HepG2 (cell line): ENCODE results near the gene IGDCC3. TPM values are rescaled to one million over a fixed set of nuclear protein-coding genes. Genes with fewer than 3 reads are reported as not detected.

Source experiments
- ASH2L ChIP-seq: fragments of 300-600, 200-600 bp; sonication (generic); IDR thresholded peaks from 2 replicates; pipeline ENCODE4 v1.7.0; 2017; ENCODE audit warnings: low read depth, mild to moderate bottlenecking, moderate library complexity, mixed read lengths, low read length; ENCODE audit not compliant: insufficient read length
- BHLHE40 ChIP-seq: IDR thresholded peaks from 2 replicates; pipeline ENCODE4 v1.6.1; 2011; ENCODE audit warnings: low read length, improper control_type of control experiment
- IKZF1 ChIP-seq: fragments of 450-650 bp; IDR thresholded peaks from 2 replicates; pipeline ENCODE4 v1.7.1; 2016
- MAFK ChIP-seq, 2 experiments: IDR thresholded peaks in 1 of 2; conservative IDR thresholded peaks in 1 of 2; 2 replicates each; pipeline ENCODE4 v1.6.1; 2011; ENCODE audit warnings: improper control_type of control experiment in 2 of 2, low read length in 2 of 2
- MIXL1 ChIP-seq: IDR thresholded peaks from 2 replicates; pipeline ENCODE4 v1.6.1; 2016
- NFYC ChIP-seq: IDR thresholded peaks from 2 replicates; pipeline ENCODE4 v1.6.1; 2016; ENCODE audit warnings: missing genetic modification reagents, missing compliant biosample characterization
- RARA ChIP-seq: IDR thresholded peaks from 2 replicates; pipeline ENCODE4 v1.6.1; 2016; ENCODE audit warnings: missing genetic modification reagents, missing compliant biosample characterization
- RBM39 ChIP-seq: fragments of 200-400 bp; formaldehyde crosslinking; IDR thresholded peaks from one replicate; pipeline ENCODE4 v1.6.1; 2018; ENCODE audit warnings: antibody characterized with exemption, mild to moderate bottlenecking, low read depth, low read length; ENCODE audit not compliant: poor library complexity, severe bottlenecking
- ZC3H4 ChIP-seq: sonication (generic); formaldehyde crosslinking; IDR thresholded peaks from 2 replicates; pipeline ENCODE4 v1.4.0; 2020; ENCODE audit warnings: missing genetic modification reagents, borderline replicate concordance
- ZNF331 ChIP-seq: sonication (generic); formaldehyde crosslinking; IDR thresholded peaks from 2 replicates; pipeline ENCODE4 v1.4.0; 2020; ENCODE audit warnings: missing genetic modification reagents
- ZNF530 ChIP-seq: sonication (generic); formaldehyde crosslinking; IDR thresholded peaks from 2 replicates; pipeline ENCODE4 v1.5.0; 2020; ENCODE audit warnings: low read depth, mild to moderate bottlenecking, missing genetic modification reagents
- ZNF567 ChIP-seq: sonication (generic); formaldehyde crosslinking; IDR thresholded peaks from 2 replicates; pipeline ENCODE4 v1.8.1; 2023; ENCODE audit warnings: mild to moderate bottlenecking, missing genetic modification reagents, borderline replicate concordance
- ZNF598 ChIP-seq: sonication (generic); formaldehyde crosslinking; IDR thresholded peaks from 2 replicates; pipeline ENCODE4 v1.5.1; 2020; ENCODE audit warnings: mild to moderate bottlenecking, missing genetic modification reagents, borderline replicate concordance
- ZNF644 ChIP-seq: IDR thresholded peaks from 2 replicates; pipeline ENCODE4 v1.6.1; 2016; ENCODE audit warnings: low read depth
- ZNF879 ChIP-seq: sonication (generic); formaldehyde crosslinking; IDR thresholded peaks from 2 replicates; pipeline ENCODE4 v1.8.1; 2023; ENCODE audit warnings: missing genetic modification reagents
- polyA plus RNA-seq, 8 experiments: library from polyadenylated mRNA; depleted of rRNA in 3 of 8; stranded (reverse) in 7 of 8; unstranded in 1 of 8; fragments of >200 nt; fragmentation: Illumina TruSeq in 4 of 8; extraction: Trizol in 4 of 8; gene quantifications; 2 replicates each; pipeline versions ENCODE4 v1.2.1 to v1.2.3, GENCODE V29; 2011 to 2016; ENCODE audit warnings: low read depth in 4 of 8, missing spikeins in 1 of 8, mixed read lengths in 1 of 8; ENCODE audit not compliant: insufficient read depth in 1 of 8
- total RNA-seq, 5 experiments: library from RNA; depleted of rRNA; stranded (reverse); fragments of >200 nt; fragmentation: Illumina TruSeq; extraction: Trizol; gene quantifications; 2 replicates each; pipeline ENCODE4 v1.2.3, GENCODE V29; 2016; ENCODE audit warnings: low read depth in 1 of 5
- TF ChIP-seq, protein P1 (sequence below): sonication (generic); formaldehyde crosslinking; IDR thresholded peaks from 2 replicates; pipeline ENCODE4 v1.5.0; 2020; ENCODE audit warnings: missing genetic modification reagents
- TF ChIP-seq, protein P2 (sequence below): sonication (generic); formaldehyde crosslinking; IDR thresholded peaks from 2 replicates; pipeline ENCODE4 v1.4.0; 2020; ENCODE audit warnings: missing genetic modification reagents
- TF ChIP-seq, protein P3 (sequence below): fragments of 450-650 bp; IDR thresholded peaks from 2 replicates; pipeline ENCODE4 v1.6.1; 2016
- TF ChIP-seq, protein P4 (sequence below): sonication (generic); formaldehyde crosslinking; IDR thresholded peaks from 2 replicates; pipeline ENCODE4 v1.9.0; 2021; ENCODE audit warnings: missing genetic modification reagents, borderline replicate concordance

IGDCC3 gene
- total and polyA plus RNA-seq, 2 of the 13 experiments (the other 11 are each of a cell fraction or from before 2014, with no cell fraction given): 30.1 to 51.8 TPM

DNA sequence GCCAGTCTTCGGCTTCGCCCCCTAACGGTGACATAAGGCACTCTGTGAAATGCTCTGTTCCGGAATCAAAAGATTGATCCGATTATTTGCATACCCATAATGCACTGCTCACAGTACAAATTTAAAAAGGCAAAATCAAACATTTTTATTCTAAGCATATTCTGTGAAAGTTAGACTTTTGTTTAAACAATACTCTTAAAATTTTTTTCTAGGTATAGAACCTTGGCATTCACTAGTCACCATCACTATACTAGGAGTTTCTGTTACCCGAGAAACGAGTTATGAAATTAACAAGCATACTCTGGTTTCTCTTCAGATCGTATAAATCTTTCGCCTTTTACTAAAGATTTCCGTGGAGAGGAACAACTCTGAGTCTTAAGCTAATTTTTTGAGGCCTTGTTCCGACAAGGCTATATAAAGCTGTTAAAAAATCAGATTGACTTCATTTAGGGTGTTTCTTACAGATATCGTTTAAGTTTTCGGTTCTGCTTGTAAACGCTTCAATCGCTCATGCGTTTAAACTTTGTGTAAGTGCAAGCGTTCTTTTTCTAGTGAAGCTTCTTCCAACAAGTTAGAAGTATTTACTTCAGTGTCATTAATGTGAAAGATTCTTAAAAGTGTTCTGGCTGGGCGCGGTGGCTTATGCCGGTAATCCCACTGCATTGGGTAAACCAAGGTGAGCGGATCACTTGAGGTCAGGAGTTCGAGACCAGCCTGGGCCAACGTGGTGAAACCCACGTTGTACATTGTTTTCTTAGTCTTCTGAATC, 73.2 kb downstream of the IGDCC3 start, which contains the start of gene RNU5B-1 (continued):
- TF ChIP-seq, protein P1, sequence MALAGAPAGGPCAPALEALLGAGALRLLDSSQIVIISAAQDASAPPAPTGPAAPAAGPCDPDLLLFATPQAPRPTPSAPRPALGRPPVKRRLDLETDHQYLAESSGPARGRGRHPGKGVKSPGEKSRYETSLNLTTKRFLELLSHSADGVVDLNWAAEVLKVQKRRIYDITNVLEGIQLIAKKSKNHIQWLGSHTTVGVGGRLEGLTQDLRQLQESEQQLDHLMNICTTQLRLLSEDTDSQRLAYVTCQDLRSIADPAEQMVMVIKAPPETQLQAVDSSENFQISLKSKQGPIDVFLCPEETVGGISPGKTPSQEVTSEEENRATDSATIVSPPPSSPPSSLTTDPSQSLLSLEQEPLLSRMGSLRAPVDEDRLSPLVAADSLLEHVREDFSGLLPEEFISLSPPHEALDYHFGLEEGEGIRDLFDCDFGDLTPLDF (CRISPR knock-in tag): peak; percentile 72; the same call in 1 of the 2 replicates
- TF ChIP-seq ZNF879 (CRISPR knock-in tag): no peak
- no peak for TF ChIP-seq ZNF567 (CRISPR knock-in tag)
- TF ChIP-seq ZNF644 (CRISPR knock-in tag): no peak; the same call in 1 of the 2 replicates
- TF ChIP-seq, protein P2, sequence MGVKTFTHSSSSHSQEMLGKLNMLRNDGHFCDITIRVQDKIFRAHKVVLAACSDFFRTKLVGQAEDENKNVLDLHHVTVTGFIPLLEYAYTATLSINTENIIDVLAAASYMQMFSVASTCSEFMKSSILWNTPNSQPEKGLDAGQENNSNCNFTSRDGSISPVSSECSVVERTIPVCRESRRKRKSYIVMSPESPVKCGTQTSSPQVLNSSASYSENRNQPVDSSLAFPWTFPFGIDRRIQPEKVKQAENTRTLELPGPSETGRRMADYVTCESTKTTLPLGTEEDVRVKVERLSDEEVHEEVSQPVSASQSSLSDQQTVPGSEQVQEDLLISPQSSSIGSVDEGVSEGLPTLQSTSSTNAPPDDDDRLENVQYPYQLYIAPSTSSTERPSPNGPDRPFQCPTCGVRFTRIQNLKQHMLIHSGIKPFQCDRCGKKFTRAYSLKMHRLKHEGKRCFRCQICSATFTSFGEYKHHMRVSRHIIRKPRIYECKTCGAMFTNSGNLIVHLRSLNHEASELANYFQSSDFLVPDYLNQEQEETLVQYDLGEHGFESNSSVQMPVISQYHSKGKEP (CRISPR knock-in tag): peak; percentile 38; the same call in 1 of the 2 replicates
- peak; percentile 93 for TF ChIP-seq MIXL1 (CRISPR knock-in tag)
- TF ChIP-seq, protein P3, sequence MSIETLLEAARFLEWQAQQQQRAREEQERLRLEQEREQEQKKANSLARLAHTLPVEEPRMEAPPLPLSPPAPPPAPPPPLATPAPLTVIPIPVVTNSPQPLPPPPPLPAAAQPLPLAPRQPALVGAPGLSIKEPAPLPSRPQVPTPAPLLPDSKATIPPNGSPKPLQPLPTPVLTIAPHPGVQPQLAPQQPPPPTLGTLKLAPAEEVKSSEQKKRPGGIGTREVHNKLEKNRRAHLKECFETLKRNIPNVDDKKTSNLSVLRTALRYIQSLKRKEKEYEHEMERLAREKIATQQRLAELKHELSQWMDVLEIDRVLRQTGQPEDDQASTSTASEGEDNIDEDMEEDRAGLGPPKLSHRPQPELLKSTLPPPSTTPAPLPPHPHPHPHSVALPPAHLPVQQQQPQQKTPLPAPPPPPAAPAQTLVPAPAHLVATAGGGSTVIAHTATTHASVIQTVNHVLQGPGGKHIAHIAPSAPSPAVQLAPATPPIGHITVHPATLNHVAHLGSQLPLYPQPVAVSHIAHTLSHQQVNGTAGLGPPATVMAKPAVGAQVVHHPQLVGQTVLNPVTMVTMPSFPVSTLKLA: no peak
- TF ChIP-seq NFYC (CRISPR knock-in tag): peak; percentile 58
- no peak for TF ChIP-seq BHLHE40
- TF ChIP-seq RARA (CRISPR knock-in tag): peak; percentile 38; the same call in 1 of the 2 replicates
- no peak for TF ChIP-seq IKZF1
- TF ChIP-seq ASH2L: no peak
- TF ChIP-seq, protein P4, sequence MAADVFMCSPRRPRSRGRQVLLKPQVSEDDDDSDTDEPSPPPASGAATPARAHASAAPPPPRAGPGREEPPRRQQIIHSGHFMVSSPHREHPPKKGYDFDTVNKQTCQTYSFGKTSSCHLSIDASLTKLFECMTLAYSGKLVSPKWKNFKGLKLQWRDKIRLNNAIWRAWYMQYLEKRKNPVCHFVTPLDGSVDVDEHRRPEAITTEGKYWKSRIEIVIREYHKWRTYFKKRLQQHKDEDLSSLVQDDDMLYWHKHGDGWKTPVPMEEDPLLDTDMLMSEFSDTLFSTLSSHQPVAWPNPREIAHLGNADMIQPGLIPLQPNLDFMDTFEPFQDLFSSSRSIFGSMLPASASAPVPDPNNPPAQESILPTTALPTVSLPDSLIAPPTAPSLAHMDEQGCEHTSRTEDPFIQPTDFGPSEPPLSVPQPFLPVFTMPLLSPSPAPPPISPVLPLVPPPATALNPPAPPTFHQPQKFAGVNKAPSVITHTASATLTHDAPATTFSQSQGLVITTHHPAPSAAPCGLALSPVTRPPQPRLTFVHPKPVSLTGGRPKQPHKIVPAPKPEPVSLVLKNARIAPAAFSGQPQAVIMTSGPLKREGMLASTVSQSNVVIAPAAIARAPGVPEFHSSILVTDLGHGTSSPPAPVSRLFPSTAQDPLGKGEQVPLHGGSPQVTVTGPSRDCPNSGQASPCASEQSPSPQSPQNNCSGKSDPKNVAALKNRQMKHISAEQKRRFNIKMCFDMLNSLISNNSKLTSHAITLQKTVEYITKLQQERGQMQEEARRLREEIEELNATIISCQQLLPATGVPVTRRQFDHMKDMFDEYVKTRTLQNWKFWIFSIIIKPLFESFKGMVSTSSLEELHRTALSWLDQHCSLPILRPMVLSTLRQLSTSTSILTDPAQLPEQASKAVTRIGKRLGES (CRISPR knock-in tag): peak; percentile 80; the same call in 1 of the 2 replicates
- no peak for TF ChIP-seq ZNF530 (CRISPR knock-in tag)
- no peak for TF ChIP-seq MAFK (conservative IDR thresholded peaks at IDR 0.05 in 1 of 2, IDR thresholded peaks at IDR 0.05 in 1 of 2; ENCODE audit: low read length in 2 of 2)
- no peak for TF ChIP-seq ZNF598 (CRISPR knock-in tag)
- no peak for TF ChIP-seq RBM39
- TF ChIP-seq ZC3H4 (CRISPR knock-in tag): peak; percentile 89
- TF ChIP-seq ZNF331 (CRISPR knock-in tag): peak; percentile 61
